ENCODE data around the gene FRY.
"Not testable (repeated sequence)": the region's sequence is repeated elsewhere in the genome, so short reads cannot be mapped to it uniquely, and the experiment has no call there.

FRY gene

GRCh38 chr13:32000754-32001153 is 30.8 kb upstream of the FRY start:
- H3K36me3 ChIP-seq (ENCODE audit: control insufficient read depth in 1 of 2, insufficient read depth in 2 of 2, low read length in 2 of 2); H3K9me3 ChIP-seq (ENCODE audit: control insufficient read depth in 1 of 2, low read length in 2 of 2); H3K27me3 ChIP-seq (ENCODE audit: low read depth, low read length); H3K27ac ChIP-seq (ENCODE audit: low read length); H3K4me3 ChIP-seq (ENCODE audit: low read depth in 1 of 2, low read length in 2 of 2); H3K4me1 ChIP-seq (ENCODE audit: control insufficient read depth in 1 of 2, insufficient read depth in 2 of 2, low read length in 2 of 2): not testable (repeated sequence)

DNA sequence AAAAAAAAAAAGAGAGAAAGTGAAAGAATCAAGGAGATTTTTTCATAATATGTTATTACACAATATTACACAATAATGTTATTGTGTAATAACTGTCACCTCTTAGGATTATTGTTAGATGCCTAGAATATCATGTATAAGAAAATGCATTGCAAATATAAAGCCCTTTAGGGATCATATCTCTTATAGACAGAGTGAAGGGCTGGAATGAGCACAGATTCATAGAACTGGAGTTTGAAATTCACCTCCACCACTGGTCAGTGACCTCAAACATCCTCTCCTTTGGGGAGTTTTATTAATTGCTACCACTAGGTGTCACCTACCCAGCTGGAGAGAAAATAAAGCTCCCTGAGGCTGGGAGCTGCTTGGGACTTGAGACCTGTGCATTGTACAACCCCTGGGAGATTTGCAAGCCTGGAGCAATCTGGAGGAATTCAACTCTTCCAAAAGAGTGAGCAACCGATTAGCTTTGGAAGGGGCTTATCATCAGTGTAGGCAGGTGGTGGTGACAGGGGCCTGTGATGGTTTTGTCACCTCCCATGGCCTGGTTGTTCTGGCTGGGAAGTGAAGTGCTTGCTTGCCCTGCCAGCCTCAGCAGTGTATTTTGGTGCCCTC is 30.3 kb upstream of the FRY start:
- Histone ChIP-seq H3K27ac (ENCODE audit: low read length) (no peak overlapping the region), H3K9me3 (ENCODE audit: control insufficient read depth in 1 of 2, low read length in 2 of 2) (no peaks in the 10 kb centered on the region), H3K4me1 (ENCODE audit: control insufficient read depth in 1 of 2, insufficient read depth in 2 of 2, low read length in 2 of 2) (no peaks in the 10 kb centered on the region)

GRCh38 chr13:32001769-32002168 is 29.8 kb upstream of the FRY start:
- Histone ChIP-seq H3K27ac (ENCODE audit: low read length) (no peak overlapping the region), H3K36me3 (ENCODE audit: control insufficient read depth in 1 of 2, insufficient read depth in 2 of 2, low read length in 2 of 2) (no peaks in the 10 kb centered on the region), H3K4me3 (ENCODE audit: low read depth in 1 of 2, low read length in 2 of 2) (no peak overlapping the region), H3K9me3 (ENCODE audit: control insufficient read depth in 1 of 2, low read length in 2 of 2) (no peaks in the 10 kb centered on the region), H3K27me3 (ENCODE audit: low read depth, low read length) (no peaks in the 10 kb centered on the region), H3K4me1 (ENCODE audit: control insufficient read depth in 1 of 2, insufficient read depth in 2 of 2, low read length in 2 of 2) (no peaks in the 10 kb centered on the region)

More for the DNA sequence above, 30.3 kb upstream of the FRY start:
- no peak overlapping the region for H3K4me3 ChIP-seq (ENCODE audit: low read depth in 1 of 2, low read length in 2 of 2)
- H3K27me3 ChIP-seq (ENCODE audit: low read depth, low read length) = no peaks in the 10 kb centered on the region
- H3K36me3 ChIP-seq (ENCODE audit: control insufficient read depth in 1 of 2, insufficient read depth in 2 of 2, low read length in 2 of 2) = no peaks in the 10 kb centered on the region

DNA sequence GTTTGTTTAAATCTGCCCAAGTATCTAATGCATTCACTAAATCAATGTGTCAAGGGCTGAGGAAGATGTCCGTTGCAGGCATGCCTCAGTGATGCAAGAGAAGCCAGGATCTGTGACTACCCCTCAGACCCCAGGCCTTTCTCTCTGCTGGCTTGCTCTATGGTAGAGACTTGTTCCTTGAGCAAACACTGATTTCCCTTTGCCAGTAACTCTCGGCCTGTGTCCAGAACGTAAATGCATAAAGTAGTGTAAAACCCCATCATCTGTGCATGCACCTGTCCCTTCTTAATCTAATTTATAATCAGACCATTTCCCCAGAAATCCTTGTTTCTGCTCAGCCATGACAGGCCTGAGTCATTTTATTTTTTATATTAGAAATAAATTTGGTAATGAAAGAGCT is 28.7 kb upstream of the FRY start:
- Histone ChIP-seq H3K4me3 (ENCODE audit: low read depth in 1 of 2, low read length in 2 of 2) (no peak overlapping the region), H3K27ac (ENCODE audit: low read length) (no peak overlapping the region), H3K9me3 (ENCODE audit: control insufficient read depth in 1 of 2, low read length in 2 of 2) (no peaks in the 10 kb centered on the region), H3K36me3 (ENCODE audit: control insufficient read depth in 1 of 2, insufficient read depth in 2 of 2, low read length in 2 of 2) (no peaks in the 10 kb centered on the region), H3K27me3 (ENCODE audit: low read depth, low read length) (no peaks in the 10 kb centered on the region), H3K4me1 (ENCODE audit: control insufficient read depth in 1 of 2, insufficient read depth in 2 of 2, low read length in 2 of 2) (no peaks in the 10 kb centered on the region)

- no peak overlapping the region for H3K4me3 ChIP-seq (ENCODE audit: low read depth in 1 of 2, low read length in 2 of 2)
- H3K4me1 ChIP-seq (ENCODE audit: control insufficient read depth in 1 of 2, insufficient read depth in 2 of 2, low read length in 2 of 2) = peaks cover 0 to 12% of the 10 kb centered on the region in 2 donors
- H3K36me3 ChIP-seq (ENCODE audit: control insufficient read depth in 1 of 2, insufficient read depth in 2 of 2, low read length in 2 of 2) = no peaks in the 10 kb centered on the region
- no peaks in the 10 kb centered on the region for H3K27me3 ChIP-seq (ENCODE audit: low read depth, low read length)
- H3K9me3 ChIP-seq (ENCODE audit: control insufficient read depth in 1 of 2, low read length in 2 of 2) = no peaks in the 10 kb centered on the region
- no peak overlapping the region for H3K27ac ChIP-seq (ENCODE audit: low read length)
Measured at GRCh38 chr13:32007494-32007893, 24.1 kb upstream of the FRY start.

GRCh38 chr13:32008518-32009175 is 22.9 kb upstream of the FRY start:
- H3K4me3 ChIP-seq (ENCODE audit: low read depth in 1 of 2, low read length in 2 of 2) = no peak overlapping the region
- no peak overlapping the region for H3K27ac ChIP-seq (ENCODE audit: low read length)
- H3K9me3 ChIP-seq (ENCODE audit: control insufficient read depth in 1 of 2, low read length in 2 of 2) = no peaks in the 10 kb centered on the region
- no peaks in the 10 kb centered on the region for H3K36me3 ChIP-seq (ENCODE audit: control insufficient read depth in 1 of 2, insufficient read depth in 2 of 2, low read length in 2 of 2)
- peaks cover 0 to 12% of the 10 kb centered on the region in 2 donors for H3K4me1 ChIP-seq (ENCODE audit: control insufficient read depth in 1 of 2, insufficient read depth in 2 of 2, low read length in 2 of 2)
- H3K27me3 ChIP-seq (ENCODE audit: low read depth, low read length) = no peaks in the 10 kb centered on the region

GRCh38 chr13:32009362-32009761 is 22.2 kb upstream of the FRY start:
- no peak overlapping the region for H3K4me3 ChIP-seq (ENCODE audit: low read depth in 1 of 2, low read length in 2 of 2)
- no peaks in the 10 kb centered on the region for H3K36me3 ChIP-seq (ENCODE audit: control insufficient read depth in 1 of 2, insufficient read depth in 2 of 2, low read length in 2 of 2)
- H3K27me3 ChIP-seq (ENCODE audit: low read depth, low read length) = no peaks in the 10 kb centered on the region
- H3K27ac ChIP-seq (ENCODE audit: low read length) = no peak overlapping the region
- no peaks in the 10 kb centered on the region for H3K9me3 ChIP-seq (ENCODE audit: control insufficient read depth in 1 of 2, low read length in 2 of 2)
- peaks cover 0 to 12% of the 10 kb centered on the region in 2 donors for H3K4me1 ChIP-seq (ENCODE audit: control insufficient read depth in 1 of 2, insufficient read depth in 2 of 2, low read length in 2 of 2)

- Histone ChIP-seq H3K4me3 (ENCODE audit: low read depth in 1 of 2, low read length in 2 of 2) (no peak overlapping the region), H3K9me3 (ENCODE audit: control insufficient read depth in 1 of 2, low read length in 2 of 2) (no peaks in the 10 kb centered on the region), H3K27ac (ENCODE audit: low read length) (no peak overlapping the region), H3K4me1 (ENCODE audit: control insufficient read depth in 1 of 2, insufficient read depth in 2 of 2, low read length in 2 of 2) (peaks cover 0 to 12% of the 10 kb centered on the region in 2 donors), H3K27me3 (ENCODE audit: low read depth, low read length) (no peaks in the 10 kb centered on the region), H3K36me3 (ENCODE audit: control insufficient read depth in 1 of 2, insufficient read depth in 2 of 2, low read length in 2 of 2) (no peaks in the 10 kb centered on the region)
Measured at GRCh38 chr13:32010136-32010535, 21.4 kb upstream of the FRY start.

GRCh38 chr13:32011971-32012370 is 19.6 kb upstream of the FRY start:
- Histone ChIP-seq H3K9me3 (ENCODE audit: control insufficient read depth in 1 of 2, low read length in 2 of 2) (no peaks in the 10 kb centered on the region), H3K4me1 (ENCODE audit: control insufficient read depth in 1 of 2, insufficient read depth in 2 of 2, low read length in 2 of 2) (peaks cover 0 to 12% of the 10 kb centered on the region in 2 donors), H3K27me3 (ENCODE audit: low read depth, low read length) (no peaks in the 10 kb centered on the region), H3K36me3 (ENCODE audit: control insufficient read depth in 1 of 2, insufficient read depth in 2 of 2, low read length in 2 of 2) (no peaks in the 10 kb centered on the region), H3K27ac (ENCODE audit: low read length) (no peak overlapping the region), H3K4me3 (ENCODE audit: low read depth in 1 of 2, low read length in 2 of 2) (no peak overlapping the region)

GRCh38 chr13:32013181-32013580 is 18.4 kb upstream of the FRY start:
- H3K9me3 ChIP-seq (ENCODE audit: control insufficient read depth in 1 of 2, low read length in 2 of 2) = no peaks in the 10 kb centered on the region
- H3K36me3 ChIP-seq (ENCODE audit: control insufficient read depth in 1 of 2, insufficient read depth in 2 of 2, low read length in 2 of 2) = no peaks in the 10 kb centered on the region
- peaks cover 0 to 12% of the 10 kb centered on the region in 2 donors for H3K4me1 ChIP-seq (ENCODE audit: control insufficient read depth in 1 of 2, insufficient read depth in 2 of 2, low read length in 2 of 2)
- no peak overlapping the region for H3K4me3 ChIP-seq (ENCODE audit: low read depth in 1 of 2, low read length in 2 of 2)
- H3K27me3 ChIP-seq (ENCODE audit: low read depth, low read length) = no peaks in the 10 kb centered on the region
- H3K27ac ChIP-seq (ENCODE audit: low read length) = no peak overlapping the region

GRCh38 chr13:32016119-32016518 is 15.5 kb upstream of the FRY start:
- Histone ChIP-seq H3K4me3 (ENCODE audit: low read depth in 1 of 2, low read length in 2 of 2) (no peak overlapping the region), H3K27me3 (ENCODE audit: low read depth, low read length) (no peaks in the 10 kb centered on the region), H3K4me1 (ENCODE audit: control insufficient read depth in 1 of 2, insufficient read depth in 2 of 2, low read length in 2 of 2) (no peaks in the 10 kb centered on the region), H3K27ac (ENCODE audit: low read length) (no peak overlapping the region), H3K9me3 (ENCODE audit: control insufficient read depth in 1 of 2, low read length in 2 of 2) (no peaks in the 10 kb centered on the region), H3K36me3 (ENCODE audit: control insufficient read depth in 1 of 2, insufficient read depth in 2 of 2, low read length in 2 of 2) (no peaks in the 10 kb centered on the region)

DNA sequence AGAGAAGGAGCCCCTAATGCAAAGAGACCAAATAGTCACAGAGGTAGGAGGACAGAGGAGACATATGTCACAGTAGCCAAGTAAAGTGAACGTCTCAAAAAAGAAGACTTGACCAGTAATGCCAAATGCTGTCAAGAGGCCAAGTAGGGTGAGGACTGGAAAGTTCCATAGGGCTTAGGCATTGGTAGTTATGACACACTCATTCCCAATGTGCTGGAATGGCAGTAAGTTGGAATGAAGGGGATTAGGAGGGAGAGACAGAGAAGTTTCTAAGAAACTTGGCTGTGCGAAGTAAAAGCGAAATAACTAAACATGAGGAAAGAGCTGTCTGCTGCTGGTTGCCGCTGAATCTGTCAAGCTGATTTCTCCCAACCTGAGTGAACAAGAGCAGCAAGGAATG is 14.9 kb upstream of the FRY start:
- Histone ChIP-seq H3K9me3 (ENCODE audit: control insufficient read depth in 1 of 2, low read length in 2 of 2) (no peaks in the 10 kb centered on the region), H3K36me3 (ENCODE audit: control insufficient read depth in 1 of 2, insufficient read depth in 2 of 2, low read length in 2 of 2) (no peaks in the 10 kb centered on the region), H3K27ac (ENCODE audit: low read length) (no peak overlapping the region), H3K4me3 (ENCODE audit: low read depth in 1 of 2, low read length in 2 of 2) (no peak overlapping the region), H3K4me1 (ENCODE audit: control insufficient read depth in 1 of 2, insufficient read depth in 2 of 2, low read length in 2 of 2) (no peaks in the 10 kb centered on the region), H3K27me3 (ENCODE audit: low read depth, low read length) (no peaks in the 10 kb centered on the region)
